IPS-11a (cell line): ENCODE results near the gene VPS37B.
A peak's percentile ranks its signal among the peaks of the same experiment; 100 is the strongest.
"Not testable (repeated sequence)": the region's sequence is repeated elsewhere in the genome, so short reads cannot be mapped to it uniquely, and the experiment has no call there.

ENCODE experiments used
- H3K4me3 ChIP-seq: one replicate; pipeline ENCODE4 v1.5.1; 2013; ENCODE audit warnings: low read depth, low read length, control low read depth

The VPS37B gene

DNA sequence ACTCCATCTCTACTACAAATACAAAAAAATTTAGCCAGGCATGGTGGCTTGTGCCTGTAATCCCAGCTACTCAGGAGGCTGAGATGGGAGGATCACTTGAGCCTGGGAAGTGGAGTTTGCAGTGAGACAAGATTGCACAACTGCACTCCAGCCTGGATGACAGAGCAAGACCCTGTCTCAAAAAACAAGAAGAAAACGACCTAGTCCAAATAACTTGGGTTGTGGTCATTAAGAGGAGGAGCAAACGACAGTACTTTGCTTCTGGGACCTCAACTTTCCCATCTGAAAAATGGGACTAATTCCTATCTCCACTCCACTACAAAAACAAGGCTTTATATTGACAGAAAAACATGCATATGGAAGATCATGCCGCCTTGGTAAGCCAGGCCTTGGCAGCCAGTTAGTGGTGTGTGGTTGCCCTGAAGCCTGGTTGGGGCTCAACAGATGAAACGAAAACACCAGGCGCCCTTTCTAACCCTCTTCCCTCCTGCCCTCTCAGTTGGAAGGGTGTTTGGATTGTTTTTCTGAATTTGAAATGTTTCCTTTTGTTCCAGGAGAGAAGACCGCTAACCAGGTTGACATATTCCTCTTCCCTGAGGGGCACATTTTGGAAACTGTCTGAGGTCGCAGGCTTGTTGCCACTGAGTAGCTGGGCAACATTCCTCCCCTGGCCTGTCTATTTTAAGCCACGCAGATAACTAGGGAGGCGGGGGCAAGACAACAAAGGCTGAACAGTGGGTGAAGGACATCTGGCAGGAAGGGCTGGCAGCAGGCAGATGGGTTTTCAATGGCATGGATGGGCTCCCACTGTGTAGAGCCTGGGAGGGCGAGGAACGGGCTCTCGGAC is 13.7 kb upstream of the VPS37B start:
- H3K4me3 ChIP-seq: no peak overlapping the region

DNA sequence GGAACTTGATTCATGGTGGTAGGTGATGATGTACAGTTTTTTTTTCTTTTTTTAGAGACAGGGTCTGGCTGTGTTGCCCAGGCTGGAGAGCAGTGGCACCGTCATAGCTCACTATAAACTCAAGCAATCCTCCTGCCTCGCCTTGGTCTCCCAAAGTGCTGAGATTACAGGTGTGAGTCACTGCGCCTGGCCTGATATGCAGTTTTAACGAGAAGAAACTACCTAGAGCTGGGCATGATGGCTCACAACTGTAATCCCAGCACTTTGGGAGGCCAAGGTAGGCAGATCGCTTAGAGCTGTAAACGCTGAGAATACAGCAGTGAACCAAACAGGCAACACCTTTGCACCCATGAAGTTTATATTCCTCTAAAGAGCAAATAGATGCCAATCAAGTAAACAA is 13.0 kb upstream of the VPS37B start:
- H3K4me3 ChIP-seq: no peak overlapping the region

DNA sequence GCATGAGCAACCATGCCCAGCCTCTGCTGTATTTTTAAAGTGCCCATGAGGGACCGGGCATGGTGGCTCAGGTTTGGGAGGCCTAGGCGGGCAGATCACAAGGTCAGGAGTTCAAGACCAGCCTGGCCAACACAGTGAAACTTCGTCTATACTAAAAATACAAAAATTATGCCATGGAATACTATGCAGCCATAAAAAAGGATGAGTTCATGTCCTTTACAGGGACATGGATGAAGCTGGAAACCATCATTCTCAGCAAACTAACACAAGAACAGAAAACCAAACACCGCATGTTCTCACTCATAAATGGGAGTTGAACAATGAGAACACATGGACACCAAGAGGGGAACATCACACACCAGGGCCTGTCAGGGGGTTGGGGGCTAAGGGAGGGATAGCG is 9.3 kb upstream of the VPS37B start:
- not testable (repeated sequence) for H3K4me3 ChIP-seq

DNA sequence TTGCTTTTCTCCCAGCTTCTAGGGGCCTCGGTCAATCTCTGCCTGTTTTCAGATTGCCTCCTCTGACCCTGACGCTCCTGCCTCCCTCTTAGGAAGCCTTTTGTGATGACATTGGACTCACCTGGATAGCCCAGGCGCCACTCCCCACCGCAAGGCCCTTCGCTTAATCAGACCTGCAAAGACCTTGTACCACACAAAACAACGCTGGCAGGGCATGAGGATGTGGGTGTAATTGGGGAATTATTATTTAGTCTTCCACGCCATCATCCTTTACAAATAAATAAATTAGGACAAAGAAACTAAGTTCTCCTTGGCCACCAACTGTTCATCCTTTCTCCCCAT is 7.7 kb upstream of the VPS37B start:
- H3K4me3 ChIP-seq: no peak overlapping the region

DNA sequence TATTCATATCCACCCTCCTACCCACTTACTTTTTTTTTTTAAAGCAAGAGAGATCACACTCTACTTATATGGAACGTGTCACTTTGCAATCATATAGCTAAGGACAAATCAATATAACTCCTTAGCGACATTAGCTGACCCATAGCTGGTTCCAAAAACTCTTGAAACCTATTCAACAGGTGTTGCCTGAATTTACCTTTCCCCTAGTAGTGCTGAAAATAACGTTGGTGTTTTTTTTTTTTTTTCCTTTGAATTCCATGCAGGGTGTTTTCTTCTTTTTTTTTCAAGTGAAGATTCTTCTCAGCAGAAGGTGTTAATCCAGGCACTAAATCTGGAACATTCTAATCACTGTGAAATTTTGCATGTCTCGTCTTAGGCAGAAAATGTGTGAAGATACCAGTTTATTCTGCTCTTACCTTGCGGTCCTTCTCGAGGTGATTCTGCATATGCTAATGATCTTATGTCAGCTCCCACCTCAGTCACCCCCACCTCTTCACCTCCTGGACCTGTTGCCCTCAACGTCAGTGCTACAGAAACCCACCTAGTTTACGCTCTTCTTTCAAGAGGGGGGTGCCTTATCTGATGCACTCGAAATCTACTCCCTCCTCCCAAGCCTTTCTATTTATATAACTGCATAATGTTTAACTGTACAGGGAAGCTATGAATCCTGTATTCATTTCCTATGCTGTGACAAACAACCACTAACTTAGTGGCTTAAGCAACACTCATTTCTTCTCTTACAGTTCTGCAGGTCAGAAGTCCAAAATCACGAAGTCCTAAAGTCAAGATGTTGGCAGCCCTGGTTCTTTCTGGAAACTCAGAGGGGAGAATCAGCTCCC is 7.1 kb upstream of the VPS37B start:
- no peak overlapping the region for H3K4me3 ChIP-seq

DNA sequence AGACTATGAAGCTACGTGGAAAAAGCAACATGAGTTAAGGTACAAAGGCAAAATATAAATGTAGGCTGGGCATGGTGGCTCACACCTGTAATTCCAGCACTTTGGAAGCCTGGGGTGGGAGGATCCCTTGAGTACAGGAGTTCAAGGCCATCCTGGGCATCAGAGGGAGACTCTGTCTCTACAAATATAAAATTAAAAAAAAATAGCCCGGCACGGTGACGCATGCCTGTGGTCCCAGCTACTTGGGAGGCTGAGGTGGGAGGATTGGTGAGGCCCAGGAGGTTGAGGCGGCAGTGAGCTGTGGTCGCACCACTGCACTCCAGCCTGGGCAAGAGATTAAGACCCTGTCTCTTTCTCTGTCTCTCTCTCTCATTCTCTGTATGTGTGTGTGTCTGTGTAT is 4.0 kb upstream of the VPS37B start:
- H3K4me3 ChIP-seq: no peak overlapping the region

DNA sequence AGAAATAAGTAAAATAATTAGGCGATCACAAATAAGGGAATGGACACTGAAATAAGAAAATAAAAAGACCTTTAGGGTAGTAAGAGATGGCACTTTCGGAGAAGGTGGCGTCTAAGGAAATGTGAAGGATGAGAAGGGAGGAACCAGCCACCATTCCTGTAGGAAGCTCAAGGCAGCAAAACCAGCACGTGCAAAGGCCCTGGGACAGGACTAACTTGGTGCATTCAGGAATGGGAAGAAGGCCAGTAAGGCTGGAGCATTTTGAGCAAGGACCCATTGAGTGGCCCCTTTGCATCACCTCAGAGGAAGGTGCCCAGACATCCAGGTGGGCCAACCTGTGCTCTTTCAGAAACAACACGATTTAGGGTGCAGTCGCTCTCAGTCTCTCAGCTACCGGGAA is 738 bp upstream of the VPS37B start:
- H3K4me3 ChIP-seq: no peak overlapping the region

DNA sequence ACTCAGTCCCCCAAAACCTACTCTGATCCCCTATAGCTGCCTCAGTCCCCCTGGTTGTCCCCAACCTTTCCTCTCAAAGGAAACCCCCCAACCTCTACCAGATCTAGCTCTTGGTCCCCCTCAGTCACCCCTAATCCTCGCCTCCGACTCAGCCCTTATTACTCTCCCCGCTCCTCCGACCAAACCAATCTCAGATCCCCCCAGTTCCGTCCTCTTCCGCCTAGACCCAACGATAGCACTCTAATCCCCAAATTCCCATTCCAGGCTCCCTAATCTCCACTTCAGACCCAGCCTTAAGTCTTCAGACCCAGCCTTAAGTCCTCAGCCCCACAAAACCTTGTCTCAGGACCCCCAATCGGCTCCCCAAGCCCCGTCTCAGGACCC is 612 bp downstream of the VPS37B start:
- H3K4me3 ChIP-seq: peak overlapping the region; percentile 70

DNA sequence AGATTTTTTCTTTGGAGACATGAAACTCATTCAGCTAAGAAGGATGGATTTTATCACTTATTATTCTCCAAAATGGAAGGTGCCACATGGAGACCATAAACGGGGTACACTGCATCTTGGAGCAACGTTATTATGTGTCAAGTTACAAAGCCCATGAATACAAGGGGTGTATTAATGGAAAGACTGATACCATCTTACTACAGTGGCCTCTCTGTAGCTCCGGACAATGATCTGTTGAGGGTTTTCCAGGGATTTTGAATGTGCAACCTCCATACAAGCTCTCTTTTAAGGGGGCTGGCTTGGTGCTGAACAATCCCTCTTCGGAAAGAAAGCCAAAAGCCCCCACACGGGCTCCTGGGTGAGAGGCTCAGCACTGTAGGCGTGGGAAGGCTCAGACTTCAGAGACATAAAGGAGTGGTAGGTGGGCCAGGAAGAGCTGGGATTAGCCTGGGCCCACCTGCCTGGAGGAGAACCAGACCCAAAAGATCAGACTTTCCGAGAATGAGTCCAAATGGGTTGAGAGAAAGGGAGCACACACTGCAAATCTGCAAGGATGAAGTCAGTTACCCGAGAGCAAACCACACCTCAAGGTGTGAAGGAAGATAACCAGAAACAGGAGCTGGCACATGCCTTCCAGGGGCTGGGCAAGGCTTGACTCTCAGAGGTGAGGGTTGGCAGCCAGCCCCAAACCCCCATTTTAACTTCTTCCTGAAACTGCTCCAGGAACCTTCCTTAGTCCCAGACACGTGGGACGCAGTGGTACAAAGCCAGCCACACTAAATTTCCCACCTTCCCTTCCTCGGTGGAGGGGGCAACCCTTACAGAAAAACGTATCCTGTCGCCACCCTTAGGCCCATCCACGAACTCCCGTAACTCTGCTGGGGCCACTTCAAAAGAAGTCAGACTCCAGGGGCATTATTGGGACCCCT is 1.5 kb downstream of the VPS37B start:
- peak overlapping the region; percentile 70 for H3K4me3 ChIP-seq

DNA sequence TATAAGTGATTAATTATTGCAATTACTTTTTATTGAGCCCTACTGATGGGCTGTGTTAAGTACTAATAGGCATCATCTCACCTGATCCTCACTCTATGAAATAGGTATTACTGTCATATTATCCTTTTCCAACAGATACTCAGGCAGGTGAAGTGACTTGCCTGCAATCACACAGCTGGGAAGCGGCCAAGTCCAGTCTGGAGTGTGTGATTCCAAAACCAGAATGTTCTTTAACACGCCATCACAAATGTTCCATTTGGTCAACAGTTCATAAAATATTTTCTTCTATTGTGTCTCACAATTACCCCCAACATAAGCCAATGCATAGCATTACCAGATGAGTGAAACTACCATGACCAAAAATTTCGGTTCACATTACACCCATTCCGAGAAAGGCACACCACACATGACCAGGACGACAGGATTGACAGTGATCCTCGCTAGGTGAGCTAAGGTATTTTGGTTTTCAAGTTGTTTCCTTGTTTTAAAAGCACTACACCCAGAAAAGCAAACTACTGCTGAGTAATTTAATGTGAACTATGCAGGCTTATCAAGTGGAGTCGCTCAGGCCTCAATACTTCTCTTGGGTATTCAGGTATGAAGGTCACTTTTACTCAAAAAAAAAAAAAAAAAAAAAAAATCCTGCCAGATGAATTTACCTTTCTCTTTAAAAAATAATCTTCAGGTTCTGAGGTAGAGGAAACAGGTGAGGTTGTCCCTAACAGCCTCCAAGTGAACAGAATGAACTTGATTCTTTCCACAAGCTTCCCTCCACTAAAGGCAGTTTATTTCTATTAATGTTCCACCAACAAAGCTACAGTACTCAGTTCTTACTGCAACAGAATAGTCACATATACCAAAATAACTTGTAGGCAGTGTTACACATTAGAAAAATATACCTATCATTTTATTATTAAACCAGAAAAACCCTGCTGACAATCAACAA is 2.4 kb downstream of the VPS37B start:
- no peak overlapping the region for H3K4me3 ChIP-seq

DNA sequence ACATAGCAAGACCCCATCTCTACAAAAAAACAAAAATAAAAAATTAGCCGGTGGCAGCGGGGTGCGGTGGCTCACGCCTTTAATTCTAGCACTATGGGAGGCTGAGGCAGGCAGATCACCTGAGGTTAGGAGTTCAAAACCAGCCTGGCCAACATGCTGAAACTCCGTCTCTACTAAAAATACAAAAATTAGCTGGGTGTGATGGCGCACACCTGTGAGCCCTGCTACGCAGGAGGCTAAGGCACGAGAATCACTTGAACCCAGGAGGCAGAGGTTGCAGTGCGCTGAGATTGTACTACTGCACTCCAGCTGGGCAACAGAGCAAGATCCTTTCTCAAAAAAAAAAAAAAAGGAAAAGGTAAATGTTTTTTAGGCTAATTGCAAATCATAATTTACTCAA is 3.2 kb downstream of the VPS37B start:
- H3K4me3 ChIP-seq: not testable (repeated sequence)

DNA sequence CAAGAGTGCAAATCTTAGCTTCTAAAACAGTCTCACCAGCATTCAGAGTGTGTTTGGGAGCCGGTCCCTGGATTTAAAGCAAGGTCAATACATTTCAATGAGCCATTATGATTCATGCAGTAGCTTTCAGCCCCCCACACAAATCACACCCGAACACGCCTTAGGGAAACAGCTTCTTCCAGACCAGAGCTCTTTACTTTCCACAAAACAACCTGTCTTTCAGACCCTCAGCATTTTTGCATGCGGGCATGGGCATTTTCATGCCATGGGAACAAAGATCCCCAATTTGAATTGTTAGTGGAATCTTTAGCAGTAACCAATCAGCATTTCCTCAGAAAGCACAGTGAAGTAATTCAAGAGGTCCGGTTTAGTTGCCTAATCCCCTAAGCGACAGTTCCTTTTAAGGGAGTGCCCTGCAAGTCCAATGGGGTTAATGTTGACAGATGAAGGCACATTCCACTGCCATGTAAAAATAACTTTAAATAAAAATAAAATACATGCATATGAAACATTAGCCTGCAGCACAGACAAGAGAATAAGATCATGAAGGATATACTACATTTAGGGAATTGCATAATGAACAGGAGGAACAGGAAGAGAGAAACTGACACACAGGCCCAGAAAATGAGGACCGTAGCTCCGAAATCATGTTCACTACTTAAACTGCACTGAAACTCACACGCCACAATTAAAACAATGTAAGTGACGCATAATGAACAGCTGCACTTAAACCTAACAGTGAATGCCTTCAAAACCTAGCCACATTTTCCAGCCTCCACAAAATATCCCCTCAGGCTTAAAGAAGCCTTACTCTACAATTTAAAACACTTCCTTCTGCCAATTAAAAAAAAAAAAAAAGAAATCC is 4.0 kb downstream of the VPS37B start:
- H3K4me3 ChIP-seq: no peak overlapping the region

DNA sequence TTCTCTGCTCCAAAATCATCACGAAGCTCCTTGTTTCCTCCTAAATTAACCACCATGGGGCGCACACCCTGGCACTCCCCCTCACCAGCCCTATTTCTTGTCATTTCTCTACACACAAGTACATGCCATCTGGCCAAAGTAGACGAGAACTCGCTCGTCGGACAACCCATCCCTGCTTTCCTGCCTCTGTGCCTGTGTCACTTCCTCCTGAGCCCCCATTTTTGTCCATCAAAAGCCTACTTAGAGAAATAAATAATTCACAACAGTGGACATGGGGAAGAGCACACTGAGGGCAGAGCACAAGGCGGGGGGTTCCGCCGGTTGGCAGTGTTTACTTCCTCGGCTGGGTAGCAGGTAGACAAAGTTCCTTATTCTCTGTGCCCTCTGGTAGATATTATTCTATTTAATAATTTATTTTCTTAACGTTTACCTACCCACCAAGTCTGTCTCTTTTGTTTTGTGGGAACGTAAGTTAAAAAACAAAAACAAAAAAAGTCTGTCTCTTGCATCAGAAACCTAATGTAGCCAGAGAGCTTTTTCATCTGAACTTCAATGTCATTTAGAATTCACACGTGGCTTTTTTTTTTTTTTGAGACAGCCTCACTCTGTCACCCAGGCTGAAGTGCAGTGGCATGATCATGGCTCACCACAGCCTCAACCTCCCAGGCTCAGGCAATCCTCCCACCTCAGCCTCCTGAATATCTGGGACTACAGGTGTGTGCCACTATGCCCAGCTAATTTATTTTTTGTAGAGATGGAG is 6.0 kb downstream of the VPS37B start:
- H3K4me3 ChIP-seq: no peak overlapping the region

DNA sequence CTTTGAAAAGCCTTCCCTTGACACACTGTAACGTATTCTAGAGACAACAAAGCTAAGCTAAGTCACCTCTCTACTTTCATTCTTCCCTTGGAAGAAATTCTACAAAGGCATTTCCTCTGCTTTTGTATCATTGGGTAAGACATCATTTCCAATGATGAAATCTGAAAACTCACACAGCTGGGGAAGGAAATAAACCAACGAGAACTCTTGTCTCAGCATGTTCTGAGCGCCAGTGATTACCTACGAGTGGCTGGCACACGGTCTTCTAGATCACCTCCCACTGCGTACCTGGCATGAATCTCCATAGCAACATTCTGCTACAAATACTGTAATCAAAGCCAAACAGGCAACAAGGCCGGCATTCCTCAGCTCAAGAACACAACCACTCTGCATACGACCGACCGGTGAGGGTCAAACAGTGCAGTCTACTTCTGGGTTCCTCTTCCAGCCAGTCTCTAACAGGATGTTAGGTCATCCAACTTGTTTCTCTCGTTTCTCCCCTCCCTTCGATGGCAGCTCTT is 7.6 kb downstream of the VPS37B start:
- H3K4me3 ChIP-seq: no peak overlapping the region

DNA sequence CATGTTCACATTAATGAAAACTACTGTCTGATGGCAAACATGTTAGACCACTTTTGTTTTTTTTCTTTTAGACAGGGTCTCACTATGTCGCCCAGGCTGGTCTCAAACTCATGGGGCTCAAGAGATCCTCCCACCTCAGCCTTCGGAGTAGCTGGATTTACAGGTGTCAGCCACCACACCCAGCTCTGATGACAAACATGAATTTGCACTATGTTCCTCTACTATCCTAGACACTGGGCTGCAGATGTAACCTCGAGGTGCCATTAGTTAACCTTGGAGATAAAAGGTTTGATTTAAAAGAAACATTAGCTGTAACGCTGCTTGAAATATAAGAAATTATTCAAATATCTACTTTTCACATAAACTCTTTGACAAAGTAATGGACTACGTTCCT is 8.1 kb downstream of the VPS37B start:
- no peak overlapping the region for H3K4me3 ChIP-seq

DNA sequence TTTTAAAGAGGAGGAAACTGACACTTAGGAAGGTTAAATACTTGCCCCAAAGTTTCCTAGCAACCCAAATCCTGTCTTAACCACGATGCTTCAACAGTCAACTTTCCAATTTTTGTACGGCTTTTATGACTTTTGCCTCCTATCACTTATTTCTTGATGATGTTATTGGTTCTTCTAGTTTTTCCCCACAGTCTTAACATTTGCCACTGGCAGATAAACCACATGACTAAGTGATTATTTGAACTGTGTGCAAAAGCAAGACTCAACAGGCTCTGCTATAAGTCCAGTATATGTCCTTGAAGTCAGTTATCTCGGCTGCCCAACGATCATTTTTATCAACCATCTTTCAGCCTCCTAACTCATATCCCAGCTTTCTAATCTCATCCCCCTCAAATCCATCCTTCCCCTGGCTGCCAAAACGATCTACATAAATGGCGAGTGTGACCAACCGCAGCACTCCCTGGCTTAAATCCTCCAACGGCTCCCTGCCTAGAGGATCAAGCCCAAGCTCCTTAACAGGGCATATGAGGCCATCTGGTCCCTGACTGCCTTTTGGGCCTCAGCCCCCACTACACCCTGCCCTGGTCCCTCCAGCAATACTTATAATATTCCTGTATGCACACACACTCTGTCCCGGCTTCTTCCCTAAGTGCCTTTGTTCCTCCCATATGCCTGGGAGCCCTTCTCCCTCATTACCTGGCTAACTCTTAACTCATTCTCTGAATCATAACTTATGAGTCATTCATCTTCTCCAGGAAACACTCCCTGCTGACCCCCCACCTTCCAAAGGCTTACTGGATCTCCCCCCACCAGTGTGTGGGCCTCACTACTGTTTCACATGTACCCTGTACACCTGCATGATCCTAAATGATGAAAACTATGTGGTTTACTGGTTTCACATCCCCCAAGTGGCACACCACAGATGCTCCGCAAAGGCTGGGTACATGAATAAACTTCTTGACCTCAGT is 8.8 kb downstream of the VPS37B start:
- no peak overlapping the region for H3K4me3 ChIP-seq

DNA sequence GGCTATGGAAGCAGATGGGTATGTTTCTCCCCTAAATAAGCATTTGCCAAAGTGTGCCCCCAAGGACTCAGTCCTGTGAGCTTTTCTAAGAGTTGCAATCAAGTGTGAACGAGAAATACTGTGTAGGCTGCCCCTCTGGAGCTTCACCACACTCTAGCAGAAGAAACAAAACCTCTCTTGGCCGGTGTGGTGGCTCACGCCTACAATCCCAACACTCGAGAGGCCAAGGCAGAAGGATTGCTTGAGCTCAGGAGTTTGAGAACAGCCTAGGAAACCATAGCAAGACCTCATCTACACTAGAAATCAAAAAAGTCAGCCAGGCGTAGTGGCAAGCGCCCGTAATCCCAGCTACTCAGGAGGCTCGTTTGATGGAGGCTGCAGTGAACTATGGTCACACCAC is 9.8 kb downstream of the VPS37B start:
- H3K4me3 ChIP-seq: no peak overlapping the region
